Stimulated activated naive CD4-positive, alpha-beta T cell (primary cell): ENCODE results near the gene NAPB.

Experiments used
- DNase-seq, 6 experiments: peaks; one replicate each; lab custom pipeline; 2025; lab: John Stamatoyannopoulos, UW

The NAPB gene

DNA sequence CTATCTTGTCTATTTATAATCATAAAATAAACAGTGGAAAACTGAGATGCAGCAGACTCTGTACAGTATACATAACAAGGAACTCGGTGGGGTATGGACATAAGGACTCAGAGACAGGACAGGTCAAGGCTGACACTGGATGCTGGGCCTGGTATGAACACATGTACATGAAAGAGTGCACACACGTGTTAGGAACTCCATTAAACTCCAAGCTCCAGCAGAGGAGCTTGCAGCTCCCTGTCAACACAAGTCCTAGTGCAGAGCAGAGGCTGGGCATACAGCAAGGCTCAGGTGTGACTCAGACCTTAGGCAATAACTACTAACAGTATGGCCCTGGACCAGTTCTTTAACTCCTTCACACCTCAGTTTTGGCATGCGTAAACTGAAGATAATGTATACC lies 17.1 kb downstream of the NAPB start:
- no peak for DNase-seq

DNA sequence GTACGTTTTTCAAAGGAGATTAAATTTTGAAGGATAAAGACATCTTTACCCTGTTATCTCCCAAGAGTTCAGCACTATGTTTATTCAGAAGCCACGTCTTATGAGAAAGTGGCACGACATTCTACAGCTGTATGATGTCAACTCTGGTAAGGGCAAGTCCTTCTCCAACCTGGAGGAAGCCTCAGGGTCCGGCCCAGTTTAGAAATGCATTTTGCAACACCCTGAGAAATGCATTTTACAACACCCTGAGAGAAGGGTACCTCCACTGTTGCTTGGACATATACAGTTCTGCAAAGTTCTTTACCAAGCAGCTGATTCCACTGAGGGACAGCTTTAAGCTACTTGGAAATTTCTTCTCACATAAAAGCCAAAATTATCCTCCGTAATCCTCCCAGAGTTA lies 17.5 kb downstream of the NAPB start:
- no peak for DNase-seq

DNA sequence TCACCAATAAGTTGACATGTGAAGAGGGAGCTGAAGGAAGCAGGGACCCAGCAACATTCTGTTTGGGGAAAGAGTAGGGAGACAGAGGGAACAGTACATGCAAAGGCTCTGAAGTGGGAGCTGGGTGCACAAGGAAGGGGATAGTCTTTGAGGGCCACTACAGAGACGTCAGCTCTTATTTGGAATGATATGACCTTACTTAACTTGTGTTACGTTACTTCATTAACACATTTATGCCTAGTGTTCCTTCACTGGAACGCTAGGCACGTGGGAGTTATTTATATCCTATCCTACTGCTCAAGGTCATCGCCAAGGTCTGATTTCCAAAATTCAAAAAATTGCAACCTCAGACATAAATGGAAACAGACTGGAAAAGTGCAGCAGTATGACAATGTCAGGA lies 20.2 kb downstream of the NAPB start:
- DNase-seq = no peak

DNA sequence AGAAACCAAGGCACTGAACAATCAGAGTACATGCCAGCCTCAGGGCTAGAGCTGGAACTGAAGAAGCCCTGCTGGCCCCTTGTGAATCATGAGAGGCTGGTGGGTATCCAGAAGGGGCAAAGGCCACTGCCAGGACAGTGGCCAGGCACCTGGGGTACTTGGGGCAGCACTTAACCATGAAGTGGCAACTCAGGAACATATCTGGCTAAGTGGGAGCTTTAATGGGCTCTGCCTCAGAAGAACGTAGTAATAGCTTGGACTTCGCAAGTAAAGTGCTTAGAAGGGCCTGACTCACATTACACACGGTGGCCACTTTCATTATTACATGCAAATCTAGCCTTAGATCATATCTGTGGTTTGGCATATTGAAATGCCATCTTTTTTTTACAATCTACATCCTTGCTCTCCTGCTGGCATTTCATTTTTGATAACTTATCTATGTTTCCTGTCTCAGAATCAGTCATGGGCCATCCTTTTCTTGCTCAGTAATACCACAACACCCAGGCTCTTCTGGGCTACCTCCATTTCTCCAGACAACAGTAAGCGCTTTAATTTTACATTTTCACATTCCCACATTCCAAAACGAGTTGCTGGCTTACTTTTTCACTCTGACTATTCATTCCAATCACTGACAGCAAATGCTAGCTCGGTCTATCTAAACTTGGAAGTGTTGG lies 21.6 kb downstream of the NAPB start:
- DNase-seq = no peak

DNA sequence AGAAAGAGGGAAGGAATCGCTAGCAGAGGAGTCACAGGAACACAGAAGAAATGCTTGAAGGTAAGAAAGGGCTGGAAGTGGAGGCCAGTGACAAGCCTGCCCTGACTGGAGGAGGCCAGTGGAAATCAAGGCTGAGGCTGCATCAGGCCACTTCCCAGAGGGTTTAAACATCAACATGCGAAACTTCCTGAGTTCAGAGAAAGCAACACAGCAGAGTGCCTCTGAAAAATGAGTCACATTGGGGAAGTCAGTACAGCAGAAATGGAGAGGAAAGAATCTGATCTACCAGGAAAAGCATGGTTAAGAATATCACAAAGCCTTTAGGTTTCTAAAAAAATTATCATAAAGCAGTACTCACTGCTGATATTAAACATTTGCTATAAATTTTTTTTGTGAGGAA lies 23.3 kb downstream of the NAPB start:
- DNase-seq = no peak

DNA sequence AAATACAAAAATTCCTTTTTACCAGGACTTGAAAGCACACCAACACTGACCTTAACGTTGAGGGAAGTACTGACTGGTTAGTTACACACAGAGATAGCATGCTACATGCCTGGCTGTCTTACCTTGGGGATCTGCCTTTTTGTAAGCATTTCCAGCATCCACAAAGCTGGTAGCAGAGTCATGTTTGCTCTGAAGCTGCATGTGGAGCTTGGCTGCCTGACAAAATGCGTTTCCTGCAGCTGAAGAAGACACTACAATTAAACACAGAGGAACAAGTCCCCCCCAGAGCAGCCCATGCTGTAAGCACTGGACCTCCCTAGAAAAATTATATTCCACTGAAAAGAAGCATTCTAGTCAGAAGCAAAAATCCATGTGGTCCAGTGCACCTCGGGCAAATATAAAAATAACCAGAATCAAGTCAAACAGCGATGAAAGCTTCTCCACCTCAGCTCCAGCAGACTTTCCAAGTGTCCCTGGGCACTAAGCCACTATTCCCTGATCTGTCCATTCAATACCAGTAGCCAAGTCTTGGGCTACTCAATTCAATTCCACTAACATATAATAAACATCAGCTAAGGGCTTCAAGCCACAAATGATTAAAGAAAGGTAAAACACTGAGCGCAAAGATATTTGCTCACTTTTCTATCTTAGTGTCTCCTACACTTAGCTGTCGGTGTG lies 24.2 kb downstream of the NAPB start:
- no peak for DNase-seq

DNA sequence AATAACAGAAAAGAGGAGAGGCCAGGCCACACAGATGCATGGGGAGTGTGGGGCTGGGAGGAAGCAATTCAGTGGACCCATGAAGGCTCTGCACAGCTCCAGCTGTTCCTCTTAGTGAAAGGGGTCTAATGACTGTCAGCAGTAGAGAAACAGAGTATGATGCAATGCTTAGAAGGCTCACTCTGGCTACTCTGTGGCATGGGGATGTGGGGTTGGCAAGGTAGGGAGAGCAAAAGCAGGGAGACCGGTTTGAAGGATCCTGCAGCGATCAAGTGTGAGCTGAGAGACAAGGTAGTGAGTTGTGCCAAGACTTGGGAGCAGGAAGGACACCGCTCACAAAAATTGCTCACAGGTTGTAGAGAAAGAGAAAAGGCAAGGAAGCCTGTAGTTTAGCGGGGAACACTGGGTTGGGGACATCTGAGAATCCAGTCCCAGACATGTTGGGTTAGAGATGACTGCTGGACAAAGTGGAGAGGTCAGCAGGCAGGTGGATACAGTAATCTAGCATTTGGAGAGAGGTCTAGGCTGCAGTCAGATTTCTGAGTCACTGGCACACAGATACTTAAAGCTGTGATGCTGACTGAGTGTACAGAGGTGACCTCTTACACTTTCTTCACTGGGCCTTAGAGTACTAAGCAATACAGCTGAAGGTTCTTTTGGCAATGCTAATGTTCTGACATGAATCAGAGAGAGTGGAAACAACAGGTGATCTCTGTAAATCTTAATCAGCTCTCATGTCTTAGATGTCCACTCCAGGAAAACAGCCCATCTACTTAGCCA lies 27.1 kb downstream of the NAPB start:
- no peak for DNase-seq

DNA sequence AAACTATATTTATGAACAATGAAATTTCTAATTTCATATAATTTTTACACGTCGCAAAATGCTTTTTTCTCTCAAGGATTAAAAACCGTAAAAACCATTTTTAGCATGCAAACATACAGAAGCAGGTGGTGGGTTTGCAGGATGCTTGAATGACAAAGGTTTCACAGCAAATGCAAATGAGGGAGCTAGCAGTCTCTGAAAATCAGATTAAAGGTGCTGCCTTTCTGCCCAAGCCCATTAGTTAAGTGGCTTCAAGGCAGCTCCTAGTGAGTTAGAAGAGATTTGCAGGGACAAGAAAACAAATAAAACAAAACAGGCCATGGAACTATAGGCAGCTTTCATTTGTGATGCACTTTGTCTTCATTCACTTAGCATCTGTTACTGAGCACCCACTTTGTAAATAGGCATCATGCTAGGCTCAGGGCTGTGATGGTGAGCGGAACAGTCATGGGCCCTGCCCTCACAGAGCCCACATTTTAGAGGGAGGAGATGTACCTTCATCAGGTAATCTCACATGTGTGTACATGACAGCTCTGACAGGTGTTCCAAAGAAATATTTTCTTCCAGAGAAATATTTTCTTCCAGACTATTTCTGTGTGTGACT lies 29.5 kb downstream of the NAPB start:
- no peak for DNase-seq

DNA sequence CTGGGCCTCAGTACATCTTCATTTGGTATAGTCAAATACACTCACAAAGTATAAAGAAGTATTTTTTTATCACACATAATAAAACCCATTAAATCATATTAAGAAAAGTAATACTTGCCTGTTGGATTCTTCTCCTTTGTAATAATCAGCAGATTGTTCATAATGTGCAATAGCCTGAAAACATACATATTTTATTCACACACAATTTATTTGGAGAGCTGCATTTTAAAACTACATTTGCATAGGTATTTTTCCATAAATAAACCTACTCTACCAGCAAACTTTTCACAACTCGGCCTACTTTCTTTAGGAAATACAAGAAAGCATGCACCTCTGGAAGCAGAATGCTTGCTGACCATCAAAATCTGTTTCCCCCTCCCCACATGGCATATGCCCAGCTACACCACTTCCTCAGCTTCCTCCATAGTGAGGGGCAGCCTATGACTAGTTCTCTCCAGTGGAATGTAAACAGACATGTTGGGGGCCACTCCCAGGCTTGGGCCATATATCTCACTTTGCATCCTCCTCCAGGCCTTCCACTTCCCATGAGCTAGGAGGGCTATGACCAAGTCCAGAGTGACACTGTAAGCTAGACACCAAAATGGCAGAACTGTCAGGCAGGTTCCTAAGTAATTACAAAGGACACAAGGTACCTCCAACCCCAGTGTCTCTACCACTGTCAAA lies 31.1 kb downstream of the NAPB start:
- DNase-seq = no peak

DNA sequence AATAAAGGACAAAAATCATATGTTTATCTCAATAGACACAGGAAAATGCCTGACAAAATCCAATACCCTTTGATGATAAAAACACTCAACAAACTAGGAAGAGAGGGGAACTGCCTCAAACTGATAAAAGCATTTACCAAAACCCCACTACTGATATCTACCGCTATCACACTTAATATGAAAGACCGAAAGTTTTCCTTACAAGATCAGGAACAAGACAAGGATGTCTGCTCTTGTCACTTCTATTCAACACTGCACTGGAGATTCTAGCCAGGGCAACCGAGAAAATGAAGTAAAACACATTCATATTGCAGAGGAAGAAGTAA lies 34.2 kb downstream of the NAPB start:
- DNase-seq = no peak

DNA sequence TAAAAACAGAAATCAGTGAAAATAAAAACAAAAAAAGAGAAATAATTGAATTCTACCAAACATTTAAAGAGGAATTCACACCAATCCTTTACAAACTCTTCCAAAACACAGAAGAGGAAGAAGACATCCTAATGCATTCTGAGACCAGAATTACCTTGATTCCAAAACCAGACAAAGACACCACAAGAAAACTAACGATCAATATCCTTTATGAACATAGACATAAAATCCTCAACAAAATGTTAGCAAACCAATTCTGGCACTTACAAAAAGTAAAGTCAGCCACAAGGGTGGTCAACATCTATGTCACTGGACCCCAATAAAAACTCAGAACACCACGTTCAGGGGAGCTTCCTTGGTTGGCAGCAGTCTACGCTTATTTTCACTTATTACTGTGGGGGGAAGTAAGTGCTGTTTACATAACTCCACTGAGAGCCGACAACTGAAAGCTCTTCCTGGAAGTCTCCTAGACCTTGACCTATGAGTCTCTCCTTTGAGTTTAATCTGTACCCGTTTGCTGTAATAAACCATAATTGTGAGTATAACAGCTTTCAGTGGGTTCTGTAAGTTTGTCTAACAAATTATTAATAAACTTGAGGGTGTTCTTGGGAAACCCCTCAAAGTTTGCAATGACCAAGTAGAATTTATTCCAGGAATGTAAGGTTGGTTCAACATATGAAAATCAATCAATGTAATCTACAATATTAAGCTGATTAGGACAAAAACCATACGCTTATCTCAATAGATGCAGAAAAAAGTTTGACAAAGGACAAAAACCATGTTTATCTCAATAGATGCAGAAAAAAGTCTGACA lies 34.8 kb downstream of the NAPB start:
- DNase-seq = no peak

DNA sequence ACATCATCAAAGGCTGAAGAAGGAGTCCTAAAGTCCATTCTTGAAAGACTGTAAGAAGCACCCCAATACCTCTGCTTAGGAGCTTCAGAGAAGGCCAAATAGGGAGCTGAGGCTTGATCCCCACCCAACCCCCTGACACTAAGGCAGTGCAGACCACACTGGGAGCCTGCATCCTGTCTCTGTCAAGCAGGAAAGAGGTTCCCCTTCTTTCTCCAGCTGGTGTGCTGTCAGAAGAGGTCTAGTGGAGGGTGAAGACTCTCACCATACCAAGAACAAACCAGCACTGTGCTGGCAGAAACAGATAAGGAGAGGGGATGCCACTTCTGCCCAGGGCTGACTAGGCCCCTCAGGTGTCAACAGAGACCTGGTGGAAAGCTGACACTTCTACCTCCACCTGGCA lies 39.4 kb downstream of the NAPB start:
- DNase-seq = no peak

DNA sequence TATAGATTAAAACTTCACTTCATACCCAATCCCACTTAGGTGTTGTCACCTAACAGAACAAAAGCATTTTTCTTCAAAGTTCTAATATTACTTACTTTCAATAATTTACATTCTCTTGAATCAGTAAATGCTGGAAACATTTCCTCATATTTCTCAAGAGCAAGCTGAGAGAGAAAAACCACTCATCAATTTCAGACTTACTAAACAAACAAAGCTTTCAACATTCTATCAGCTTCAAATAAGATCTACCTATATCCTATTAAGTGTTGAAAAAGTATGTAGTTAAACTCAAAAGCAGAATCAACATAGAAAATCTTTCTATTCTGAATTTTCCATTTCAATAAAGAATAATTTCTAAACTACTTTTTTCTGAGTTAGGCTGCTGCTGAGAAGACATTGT lies 41.5 kb downstream of the NAPB start:
- no peak for DNase-seq

DNA sequence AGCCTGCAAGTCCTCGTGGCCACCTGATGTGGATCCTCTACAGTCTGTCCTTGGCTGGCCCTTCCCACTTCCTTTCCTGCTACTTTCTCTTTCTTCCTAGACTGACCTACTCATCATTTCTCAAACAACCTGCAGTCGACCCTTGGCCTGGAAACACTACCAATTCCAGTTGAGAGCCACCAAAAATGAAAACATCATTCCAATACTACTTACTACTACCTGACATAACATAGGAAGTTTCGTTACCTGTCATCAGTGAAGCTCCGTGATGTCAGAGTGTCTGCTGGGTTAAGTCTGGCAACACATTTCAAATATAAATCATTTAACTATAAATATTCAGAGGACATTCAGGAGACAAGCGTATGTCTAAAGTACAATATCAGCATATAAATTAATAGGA lies 45.5 kb downstream of the NAPB start:
- DNase-seq = no peak

DNA sequence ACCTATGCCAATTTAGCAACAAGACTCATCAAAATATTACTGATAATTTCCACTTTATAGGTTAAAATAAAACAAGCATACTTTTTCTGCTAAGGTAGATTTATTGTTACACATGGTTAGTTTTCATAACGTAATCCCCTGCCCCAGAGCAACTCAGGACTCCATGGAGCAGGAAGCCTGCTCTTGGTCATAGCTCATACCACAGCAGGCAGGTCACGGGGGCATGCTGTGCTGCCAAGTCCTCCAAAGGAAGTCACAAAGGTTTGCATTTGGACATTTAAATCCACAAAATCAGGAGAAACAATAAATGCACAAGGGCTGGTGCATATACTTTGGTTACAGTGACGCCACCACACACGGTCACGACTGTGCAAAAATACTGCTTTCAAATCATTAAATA lies 46.8 kb downstream of the NAPB start:
- DNase-seq = no peak

DNA sequence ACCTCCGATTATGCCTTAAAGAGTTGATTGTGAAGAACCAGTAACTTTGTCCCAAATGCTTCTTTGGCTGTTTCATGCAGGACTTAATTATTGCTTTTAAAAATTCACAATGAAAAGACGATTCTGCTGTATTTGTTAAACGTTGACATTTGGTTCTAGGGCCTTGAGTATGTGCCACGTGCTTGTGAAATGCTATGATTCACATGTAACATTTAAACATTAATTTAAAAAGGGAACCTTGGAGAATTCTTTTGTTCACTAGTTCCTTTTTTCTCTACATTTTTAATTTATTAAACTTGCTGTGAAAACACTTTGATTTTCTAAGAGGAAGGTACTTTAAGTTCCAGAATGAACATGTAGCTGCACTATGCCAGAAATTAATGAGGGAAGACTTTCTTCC lies 49.8 kb downstream of the NAPB start:
- no peak for DNase-seq

DNA sequence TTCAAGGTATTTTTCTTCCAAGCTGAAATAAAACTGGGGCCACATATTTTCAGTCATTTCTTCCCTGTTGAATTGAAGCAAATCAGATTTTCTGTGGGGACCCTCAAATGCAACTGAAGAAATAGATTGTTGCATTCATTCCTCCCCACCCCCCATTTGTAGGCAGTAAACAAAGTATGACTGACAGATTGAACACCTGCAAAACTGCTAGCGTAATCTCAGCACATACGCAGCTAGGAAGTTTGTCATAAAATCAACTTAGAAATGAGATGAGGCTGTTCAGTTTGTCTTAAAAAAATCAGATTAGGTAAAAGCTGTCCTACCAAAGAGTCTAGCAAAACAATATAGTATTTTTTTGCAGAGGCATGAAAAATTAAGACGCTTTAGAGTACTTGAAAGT lies 50.4 kb downstream of the NAPB start:
- no peak for DNase-seq

DNA sequence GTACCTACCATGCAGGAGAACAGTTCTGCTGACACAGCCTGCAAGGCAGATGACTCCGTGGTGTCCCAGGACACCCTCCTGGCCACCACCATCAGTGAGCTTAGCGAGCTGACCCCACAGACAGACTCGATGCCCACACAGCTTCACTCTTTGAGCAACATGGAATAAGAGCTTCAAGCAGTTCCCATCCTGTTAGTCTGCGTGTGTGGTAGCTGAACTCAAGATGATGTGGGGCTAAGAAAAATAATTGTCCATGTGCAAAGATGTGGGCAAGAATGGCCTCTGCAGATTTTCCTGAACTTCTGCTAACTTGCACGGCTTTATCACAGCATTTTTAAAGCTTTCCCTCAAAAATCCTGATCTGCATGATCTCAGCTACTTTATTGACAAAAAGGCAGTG lies 51.0 kb downstream of the NAPB start:
- no peak for DNase-seq

DNA sequence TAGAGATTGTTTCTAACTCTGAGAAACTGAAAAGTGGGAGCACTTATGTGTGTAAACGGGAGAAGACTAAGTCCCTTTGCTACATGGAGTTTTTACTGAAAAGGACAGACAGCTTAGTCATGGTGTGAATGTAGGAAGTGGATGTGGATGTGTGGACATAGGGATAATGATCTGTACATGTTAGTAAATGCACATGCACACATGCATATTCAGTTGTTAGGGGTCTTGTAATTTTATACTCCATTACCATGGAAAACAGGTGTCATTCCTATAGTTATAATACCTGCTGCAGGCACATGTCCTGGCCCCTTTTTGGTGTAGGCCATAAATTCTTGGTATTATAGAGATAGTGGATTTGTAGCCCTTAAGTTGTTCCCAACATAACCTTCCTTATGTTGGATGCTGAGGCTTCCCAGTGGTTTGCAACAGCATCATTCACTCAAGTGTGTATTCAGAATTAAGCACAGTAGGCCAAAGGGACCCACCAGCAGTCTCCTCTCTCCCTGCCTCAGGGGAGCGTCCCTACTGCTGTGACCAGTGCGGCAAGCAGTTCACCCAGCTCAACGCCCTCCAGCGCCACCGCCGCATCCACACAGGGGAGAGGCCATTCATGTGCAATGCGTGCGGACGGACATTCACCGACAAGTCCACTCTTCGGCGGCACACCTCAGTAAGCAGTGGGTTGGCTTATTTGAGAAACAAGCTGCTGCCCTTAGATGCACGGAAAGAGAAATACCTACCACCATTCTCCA lies 52.0 kb downstream of the NAPB start:
- DNase-seq = no peak

DNA sequence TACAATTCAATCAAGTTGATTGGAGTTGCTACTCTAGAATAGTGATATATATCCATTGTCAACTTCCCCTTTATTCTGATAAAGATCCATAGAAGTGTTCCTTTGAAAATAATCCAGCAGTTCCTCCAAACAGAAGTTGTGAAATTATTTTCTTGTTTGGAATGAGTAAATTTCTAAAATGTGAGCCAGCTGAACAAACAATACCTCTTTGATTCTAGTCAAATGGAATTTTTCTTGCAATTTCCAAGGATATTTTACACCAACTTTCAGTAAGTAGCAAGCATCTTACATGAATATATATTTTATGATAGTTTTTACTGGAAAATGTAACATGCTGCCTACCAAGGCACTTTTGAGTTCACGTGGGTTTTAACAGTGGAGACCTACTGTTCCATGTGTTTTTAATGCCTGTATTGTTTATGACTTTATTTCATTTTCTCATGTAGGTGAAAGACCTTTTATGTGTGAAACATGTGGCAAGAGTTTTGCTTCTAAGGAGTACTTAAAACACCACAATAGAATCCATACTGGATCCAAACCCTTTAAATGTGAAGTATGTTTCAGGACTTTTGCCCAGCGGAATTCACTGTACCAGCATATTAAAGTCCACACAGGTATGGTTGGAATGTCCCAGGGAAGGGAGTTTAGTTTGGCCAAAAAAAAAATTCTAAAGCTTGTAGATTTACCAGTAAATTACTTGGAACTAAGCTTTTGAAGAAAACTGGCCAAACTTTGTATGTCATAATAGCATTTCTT lies 52.8 kb downstream of the NAPB start:
- DNase-seq = no peak
